B cell (primary cell): ENCODE measurements around the gene ATP12A. TPM values are rescaled to one million over a fixed set of nuclear protein-coding genes. Genes with fewer than 3 reads are reported as not detected.

ENCODE experiments used
- ATAC-seq: fragments of 200-7000 bp; cut with Tn5 transposase; one replicate; pipeline ENCODE4 v1.10.0; 2021; ENCODE audit warnings: low read depth, mild to moderate bottlenecking, moderate number of reproducible peaks, moderate library complexity
- CTCF ChIA-PET: fragments of 350-600 bp; sonication (Branson Sonifier 250); formaldehyde crosslinking; loops from one replicate; lab custom pipeline; 2021; ENCODE audit warnings: antibody characterized with exemption, inconsistent platforms; lab: Charles Lee
- POLR2A ChIA-PET: fragments of 350-600 bp; sonication (Branson Sonifier 250); formaldehyde crosslinking; loops from one replicate; lab custom pipeline; 2021; ENCODE audit warnings: antibody characterized with exemption; lab: Charles Lee
- DNase-seq: peaks from one replicate; pipeline ENCODE4 v3.0.0; 2013
- H2AFZ ChIP-seq: 2 replicates; pipeline ENCODE4 v1.6.1; 2012; ENCODE audit warnings: mild to moderate bottlenecking, low read depth, low read length; ENCODE audit not compliant: insufficient read depth, poor library complexity, severe bottlenecking
- H3K27ac ChIP-seq, 2 donors: 1 replicate in 1 of 2; 2 replicates in 1 of 2; pipeline ENCODE4 v1.5.1; 2012 to 2013; ENCODE audit warnings: low read length in 2 of 2, mild to moderate bottlenecking in 2 of 2, moderate library complexity in 1 of 2
- H3K27me3 ChIP-seq, 4 experiments: fragments of 200-600 bp in 1 of 4; sonication (generic) in 1 of 4; replicated peaks in 1 of 4; 1 replicate in 2 of 4; 2 replicates in 2 of 4; pipeline versions ENCODE4 v1.6.1 to v1.7.0; 2013 to 2016; ENCODE audit warnings: low read length in 3 of 4, mild to moderate bottlenecking in 2 of 4, mixed read lengths in 1 of 4, moderate library complexity in 1 of 4; ENCODE audit not compliant: insufficient read depth in 4 of 4, control insufficient read depth in 3 of 4; ENCODE audit errors: control extremely low read depth in 1 of 4
- H3K36me3 ChIP-seq, 2 experiments: replicated peaks in 1 of 2; 1 replicate in 1 of 2; 2 replicates in 1 of 2; pipeline versions ENCODE4 v1.6.1 to v1.7.1; 2013; ENCODE audit warnings: low read length in 1 of 2; ENCODE audit not compliant: insufficient read depth in 2 of 2, control insufficient read depth in 1 of 2; ENCODE audit errors: control extremely low read depth in 1 of 2, extremely low read depth in 1 of 2
- H3K4me1 ChIP-seq, 2 donors: fragments of 200-600 bp in 1 of 2; sonication (generic) in 1 of 2; 1 replicate in 1 of 2; 2 replicates in 1 of 2; pipeline versions ENCODE4 v1.5.1 to v1.6.1; 2013 to 2017; ENCODE audit warnings: low read length in 2 of 2; ENCODE audit not compliant: control insufficient read depth in 2 of 2, insufficient read depth in 2 of 2
- H3K4me2 ChIP-seq: replicated peaks from 2 replicates; pipeline ENCODE3; 2012; ENCODE audit warnings: mild to moderate bottlenecking, low read depth, low read length; ENCODE audit not compliant: poor library complexity, severe bottlenecking
- H3K4me3 ChIP-seq, 5 experiments: fragments of 200-600 bp in 1 of 5; sonication (generic) in 1 of 5; 1 replicate in 3 of 5; 2 replicates in 2 of 5; pipeline versions ENCODE4 v1.5.1 to v1.7.0; 2011 to 2016; ENCODE audit warnings: low read length in 4 of 5, mild to moderate bottlenecking in 4 of 5, low read depth in 2 of 5, control low read depth in 1 of 5, moderate library complexity in 1 of 5; ENCODE audit not compliant: insufficient read depth in 1 of 5; ENCODE audit errors: control extremely low read depth in 1 of 5, extremely low read depth in 1 of 5
- H3K79me2 ChIP-seq: fragments of 200-600 bp; sonication (generic); one replicate; pipeline ENCODE4 v1.6.0; 2016; ENCODE audit warnings: low read length; ENCODE audit not compliant: control insufficient read depth, insufficient read depth
- H3K9ac ChIP-seq: fragments of 200-600 bp; sonication (generic); 2 replicates; pipeline ENCODE4 v1.6.1; 2017; ENCODE audit warnings: mild to moderate bottlenecking, low read length, moderate library complexity
- H3K9me3 ChIP-seq, 3 donors: one replicate each; pipeline versions ENCODE4 v1.6.1 to v1.7.1; 2013; ENCODE audit warnings: low read length in 2 of 3; ENCODE audit not compliant: control insufficient read depth in 2 of 3, insufficient read depth in 1 of 3; ENCODE audit errors: control extremely low read depth in 1 of 3
- H4K20me1 ChIP-seq: 2 replicates; pipeline ENCODE4 v1.6.0; 2012; ENCODE audit warnings: mild to moderate bottlenecking, low read length; ENCODE audit not compliant: insufficient read depth, control insufficient read depth, poor library complexity, severe bottlenecking
- H3K27ac Mint-ChIP-seq: one replicate; pipeline ENCODE4 v1.8.0; 2021; ENCODE audit warnings: mixed read lengths
- H3K27me3 Mint-ChIP-seq: one replicate; pipeline ENCODE4 v1.8.0; 2021; ENCODE audit warnings: mixed read lengths
- H3K4me1 Mint-ChIP-seq: one replicate; pipeline ENCODE4 v1.8.0; 2021; ENCODE audit warnings: mixed read lengths
- H3K4me3 Mint-ChIP-seq: one replicate; pipeline ENCODE4 v1.8.0; 2021; ENCODE audit warnings: mixed read lengths
- H3K9me3 Mint-ChIP-seq: one replicate; pipeline ENCODE4 v1.8.0; 2022; ENCODE audit warnings: mixed read lengths; ENCODE audit not compliant: insufficient read depth
- CTCF ChIP-seq: fragments of 200-600 bp; IDR thresholded peaks from one replicate; pipeline ENCODE4 v1.8.0; 2022; ENCODE audit warnings: antibody characterized with exemption, mild to moderate bottlenecking
- EZH2 ChIP-seq: IDR thresholded peaks from 2 replicates; pipeline ENCODE4 v1.6.1; 2012; ENCODE audit warnings: borderline replicate concordance, low read depth, mild to moderate bottlenecking, moderate library complexity, low read length; ENCODE audit not compliant: insufficient read depth, poor library complexity, severe bottlenecking
- WGBS: methylation state at CpG from one replicate; pipeline ENCODE4 v1.1.5; 2013; ENCODE audit warnings: missing lambda C conversion rate; ENCODE audit not compliant: insufficient coverage; 5-methylcytosine and 5-hydroxymethylcytosine counted together
- intact Hi-C: fragments of 100-400 bp; cut with micrococcal nuclease; formaldehyde crosslinking; loops from one replicate; pipeline ENCODE4 v1.10.0; 2022
- polyA plus RNA-seq: library from polyadenylated mRNA; depleted of rRNA; stranded (reverse); fragments of >200 nt; gene quantifications from 2 replicates; pipeline ENCODE4 v1.2.3, GENCODE V29; 2012
- total RNA-seq, 2 donors: library from RNA; stranded (reverse); fragments of 120-200 nt in 1 of 2; gene quantifications; 1 replicate in 1 of 2; 2 replicates in 1 of 2; pipeline versions ENCODE4 v1.2.3 to v1.2.4, GENCODE V29; 2013 to 2022

Gene ATP12A
- total and polyA plus RNA-seq, 2 donors (not counting 1 experiment from before 2014, with no cell fraction given), result not detected

- POLR2A ChIA-PET, result no interaction called here
- H3K27ac Mint-ChIP-seq, result no peak overlapping the region
- H2AFZ ChIP-seq, result no peak overlapping the region
Observed at GRCh38 chr13:24706886-24707585, 26.8 kb downstream of the ATP12A start.

More at GRCh38 chr13:24706886-24707585, 26.8 kb downstream of the ATP12A start:
- H3K36me3 ChIP-seq, result no peaks in the 10 kb centered on the region
- Mint-ChIP-seq H3K4me3 (no peak overlapping the region), H3K27me3 (peaks cover 12% of the 10 kb centered on the region), H3K4me1 (peaks cover 12% of the 10 kb centered on the region), H3K9me3 (no peaks in the 10 kb centered on the region)
- H3K4me2 ChIP-seq, result no peak overlapping the region
- H3K27ac ChIP-seq, result no peak overlapping the region
- no peaks in the 10 kb centered on the region for H3K27me3 ChIP-seq
- H3K4me1 ChIP-seq, result peaks cover 6 to 9% of the 10 kb centered on the region in 2 donors
- DNase-seq, result no peak
- 95% methylated on average over 11 of the region's 14 CpGs for WGBS
- H3K79me2 ChIP-seq, result no peaks in the 10 kb centered on the region
- H4K20me1 ChIP-seq, result no peaks in the 10 kb centered on the region
- no peak overlapping the region for H3K9ac ChIP-seq
- TF ChIP-seq EZH2 (no peak), CTCF (no peak)
- no peak for ATAC-seq
- no peak overlapping the region for H3K4me3 ChIP-seq
- intact Hi-C loops, result no loop called here
- H3K9me3 ChIP-seq, result no peaks in the 10 kb centered on the region
- CTCF ChIA-PET, result no interaction called here
